B cell (primary cell): ENCODE measurements around the gene MPPED2.

Source experiments
- EZH2 ChIP-seq: IDR thresholded peaks from 2 replicates; pipeline ENCODE4 v1.6.1; 2012; ENCODE audit warnings: borderline replicate concordance, low read depth, mild to moderate bottlenecking, moderate library complexity, low read length; ENCODE audit not compliant: insufficient read depth, poor library complexity, severe bottlenecking
- TF ChIP-seq, protein P1 (sequence below): fragments of 200-600 bp; IDR thresholded peaks from one replicate; pipeline ENCODE4 v1.8.0; 2022; ENCODE audit warnings: antibody characterized with exemption, mild to moderate bottlenecking

DNA sequence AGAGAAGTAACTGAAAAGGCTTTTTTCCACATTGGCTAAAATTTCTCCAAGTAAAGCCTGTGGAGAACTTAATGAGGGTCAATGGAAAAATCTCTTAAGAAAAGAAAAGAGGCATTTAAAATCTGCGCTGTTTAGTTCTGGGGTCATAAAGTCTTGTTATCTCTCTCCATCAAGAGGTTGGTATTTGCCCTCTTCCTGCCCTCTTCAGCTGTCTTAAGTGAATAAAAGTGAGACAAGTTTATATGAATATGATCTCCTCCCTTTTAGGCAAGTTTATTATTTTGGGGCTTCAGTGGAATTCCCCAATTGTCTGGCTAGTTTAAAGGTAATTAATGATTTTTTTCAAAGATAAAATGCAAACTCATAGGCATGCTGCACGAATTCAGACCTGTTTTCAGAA, 173.6 kb downstream of the MPPED2 start:
- TF ChIP-seq, protein P1, sequence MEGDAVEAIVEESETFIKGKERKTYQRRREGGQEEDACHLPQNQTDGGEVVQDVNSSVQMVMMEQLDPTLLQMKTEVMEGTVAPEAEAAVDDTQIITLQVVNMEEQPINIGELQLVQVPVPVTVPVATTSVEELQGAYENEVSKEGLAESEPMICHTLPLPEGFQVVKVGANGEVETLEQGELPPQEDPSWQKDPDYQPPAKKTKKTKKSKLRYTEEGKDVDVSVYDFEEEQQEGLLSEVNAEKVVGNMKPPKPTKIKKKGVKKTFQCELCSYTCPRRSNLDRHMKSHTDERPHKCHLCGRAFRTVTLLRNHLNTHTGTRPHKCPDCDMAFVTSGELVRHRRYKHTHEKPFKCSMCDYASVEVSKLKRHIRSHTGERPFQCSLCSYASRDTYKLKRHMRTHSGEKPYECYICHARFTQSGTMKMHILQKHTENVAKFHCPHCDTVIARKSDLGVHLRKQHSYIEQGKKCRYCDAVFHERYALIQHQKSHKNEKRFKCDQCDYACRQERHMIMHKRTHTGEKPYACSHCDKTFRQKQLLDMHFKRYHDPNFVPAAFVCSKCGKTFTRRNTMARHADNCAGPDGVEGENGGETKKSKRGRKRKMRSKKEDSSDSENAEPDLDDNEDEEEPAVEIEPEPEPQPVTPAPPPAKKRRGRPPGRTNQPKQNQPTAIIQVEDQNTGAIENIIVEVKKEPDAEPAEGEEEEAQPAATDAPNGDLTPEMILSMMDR = no peak
- TF ChIP-seq EZH2 = no peak
